HepG2 (cell line): ENCODE measurements around the gene NAV2. TPM values are rescaled to one million over a fixed set of nuclear protein-coding genes. Genes with fewer than 3 reads are reported as not detected.

Experiments used
- ATAC-seq: fragments of 200-7000 bp; cut with Tn5 transposase; 3 replicates; pipeline ENCODE4 v1.9.1; 2020; ENCODE audit warnings: mild to moderate bottlenecking, moderate library complexity
- BruUV-seq: library from RNA; stranded (reverse); fragments of 400-500 nt; replicated peaks from 2 replicates; lab custom pipeline; 2021; lab: Mats Ljungman, UMichigan
- CTCF ChIA-PET: fragments of 300-600 bp; formaldehyde crosslinking; extraction: SDS; loops from one replicate; lab custom pipeline; 2021; ENCODE audit warnings: low total read pairs, inconsistent platforms, low intra/inter-chr PET ratio; lab: Yijun Ruan, JAX
- POLR2A ChIA-PET: fragments of 350-600 bp; sonication (Branson Sonifier 250); formaldehyde crosslinking; loops from one replicate; lab custom pipeline; 2020; ENCODE audit warnings: antibody characterized with exemption, inconsistent platforms; lab: Yijun Ruan, JAX
- DNase-seq: peaks from one replicate; pipeline ENCODE4 v3.0.0-alpha.2; 2015; ENCODE audit warnings: low spot score
- FAIRE-seq: peaks from 3 replicates; lab custom pipeline; 2011; peaks lifted over from hg19 to GRCh38; lab: Jason Lieb, UNC
- H2AFZ ChIP-seq: one replicate; pipeline ENCODE4 v1.6.1; 2011; ENCODE audit warnings: low read length, inconsistent platforms
- H3K27ac ChIP-seq: fragments of 300-600 bp; 3 replicates; pipeline ENCODE4 v1.8.0; 2011; ENCODE audit warnings: mixed run types, mild to moderate bottlenecking, mixed read lengths, low read length, inconsistent platforms; ENCODE audit not compliant: insufficient read depth; ENCODE audit errors: extremely low read length
- H3K27me3 ChIP-seq, 2 experiments: fragments of 200-600 bp in 1 of 2; 2 replicates in 1 of 2; 3 replicates in 1 of 2; pipeline versions ENCODE4 v1.6.0 to v1.8.0; 2011; ENCODE audit warnings: low read length in 2 of 2, mild to moderate bottlenecking in 2 of 2, moderate library complexity in 2 of 2, inconsistent platforms in 1 of 2; ENCODE audit not compliant: insufficient read depth in 2 of 2, control insufficient read depth in 1 of 2
- H3K36me3 ChIP-seq, 2 experiments: fragments of 200-600 bp in 1 of 2; replicated peaks in 1 of 2; 2 replicates in 1 of 2; 3 replicates in 1 of 2; pipeline versions ENCODE4 v1.5.1 to v1.8.0; 2011; ENCODE audit warnings: low read length in 2 of 2, inconsistent platforms in 1 of 2; ENCODE audit not compliant: insufficient read depth in 2 of 2, control insufficient read depth in 1 of 2
- H3K4me1 ChIP-seq: 2 replicates; pipeline ENCODE4 v1.5.1; 2012; ENCODE audit warnings: low read length, inconsistent platforms; ENCODE audit not compliant: insufficient read depth
- H3K4me2 ChIP-seq: 2 replicates; pipeline ENCODE4 v1.6.0; 2011; ENCODE audit warnings: low read depth, low read length, inconsistent platforms
- H3K4me3 ChIP-seq, 3 experiments: fragments of 200-600 bp in 1 of 3; sonication (generic), shearing (Covaris generic) in 1 of 3; replicated peaks in 1 of 3; 2 replicates each; pipeline ENCODE4 v1.5.1; 2011 to 2016; ENCODE audit warnings: low read length in 3 of 3, inconsistent platforms in 2 of 3, low read depth in 2 of 3, mild to moderate bottlenecking in 2 of 3, control low read depth in 1 of 3, mixed read lengths in 1 of 3; ENCODE audit not compliant: insufficient read depth in 1 of 3
- H3K79me2 ChIP-seq: one replicate; pipeline ENCODE4 v1.6.1; 2011; ENCODE audit warnings: low read length, inconsistent platforms; ENCODE audit not compliant: insufficient read depth
- H3K9ac ChIP-seq: 2 replicates; pipeline ENCODE4 v1.6.0; 2011; ENCODE audit warnings: mild to moderate bottlenecking, low read depth, low read length, inconsistent platforms; ENCODE audit not compliant: insufficient read depth
- H3K9me3 ChIP-seq: 2 replicates; pipeline ENCODE4 v1.5.1; 2012; ENCODE audit warnings: mild to moderate bottlenecking, low read length
- H4K20me1 ChIP-seq: 2 replicates; pipeline ENCODE4 v1.6.0; 2011; ENCODE audit warnings: inconsistent platforms, mild to moderate bottlenecking, low read length, moderate library complexity; ENCODE audit not compliant: insufficient read depth
- ARNT2 ChIP-seq: sonication (generic); formaldehyde crosslinking; IDR thresholded peaks from 2 replicates; pipeline ENCODE4 v1.8.0; 2022; ENCODE audit warnings: mild to moderate bottlenecking, low read depth, missing genetic modification reagents, moderate library complexity
- ATF1 ChIP-seq: IDR thresholded peaks from 2 replicates; pipeline ENCODE4 v1.6.1; 2016; ENCODE audit warnings: mild to moderate bottlenecking, control low read depth
- ATF7 ChIP-seq, 2 experiments: fragments of 450-650 bp in 1 of 2; sonication (generic) in 1 of 2; formaldehyde crosslinking in 1 of 2; IDR thresholded peaks; 2 replicates each; pipeline versions ENCODE4 v1.4.0 to v1.6.1; 2016 to 2020; ENCODE audit warnings: antibody characterized with exemption in 1 of 2, mild to moderate bottlenecking in 1 of 2, missing genetic modification reagents in 1 of 2
- FOXP1 ChIP-seq, 2 experiments: fragments of 450-650 bp in 1 of 2; IDR thresholded peaks; 2 replicates each; pipeline ENCODE4 v1.6.1; 2017 to 2018; ENCODE audit warnings: antibody characterized with exemption in 1 of 2
- GTF2F1 ChIP-seq: fragments of 150-350 bp; IDR thresholded peaks from 2 replicates; pipeline ENCODE4 v1.6.1; 2014; ENCODE audit warnings: low read length
- HNRNPL ChIP-seq: fragments of 200-400 bp; formaldehyde crosslinking; IDR thresholded peaks from 2 replicates; pipeline ENCODE4 v1.6.1; 2017; ENCODE audit warnings: mild to moderate bottlenecking, low read depth, low read length
- KDM5A ChIP-seq: fragments of 200-600 bp; sonication (generic); IDR thresholded peaks from 2 replicates; pipeline ENCODE4 v1.7.0; 2018; ENCODE audit warnings: antibody characterized with exemption, mild to moderate bottlenecking, low read length, borderline replicate concordance
- PLRG1 ChIP-seq: fragments of 450-650 bp; conservative IDR thresholded peaks from 2 replicates; pipeline ENCODE4 v1.6.1; 2016
- POGK ChIP-seq: sonication (generic); formaldehyde crosslinking; conservative IDR thresholded peaks from 2 replicates; pipeline ENCODE4 v1.8.0; 2022; ENCODE audit warnings: mild to moderate bottlenecking, moderate library complexity, missing genetic modification reagents
- SALL1 ChIP-seq: sonication (generic); formaldehyde crosslinking; IDR thresholded peaks from 2 replicates; pipeline ENCODE4 v1.8.0; 2022; ENCODE audit warnings: mild to moderate bottlenecking, missing genetic modification reagents
- ZBTB21 ChIP-seq: sonication (generic); formaldehyde crosslinking; IDR thresholded peaks from 2 replicates; pipeline ENCODE4 v1.4.0; 2020; ENCODE audit warnings: missing genetic modification reagents
- ZC3H13 ChIP-seq: sonication (generic); formaldehyde crosslinking; IDR thresholded peaks from 2 replicates; pipeline ENCODE4 v1.8.1; 2023; ENCODE audit warnings: mild to moderate bottlenecking, missing genetic modification reagents, moderate library complexity
- ZNF232 ChIP-seq: sonication (generic); formaldehyde crosslinking; IDR thresholded peaks from 2 replicates; pipeline ENCODE4 v1.4.0; 2020; ENCODE audit warnings: missing genetic modification reagents, borderline replicate concordance
- ZNF430 ChIP-seq: sonication (generic); formaldehyde crosslinking; IDR thresholded peaks from 2 replicates; pipeline ENCODE4 v1.9.0; 2021; ENCODE audit warnings: mild to moderate bottlenecking, missing genetic modification reagents
- ZNF615 ChIP-seq: sonication (generic); formaldehyde crosslinking; IDR thresholded peaks from 2 replicates; pipeline ENCODE4 v1.5.0; 2020; ENCODE audit warnings: mild to moderate bottlenecking, missing genetic modification reagents, borderline replicate concordance
- ZSCAN12 ChIP-seq: sonication (generic); formaldehyde crosslinking; IDR thresholded peaks from 2 replicates; pipeline ENCODE4 v1.9.0; 2021; ENCODE audit warnings: mild to moderate bottlenecking, missing genetic modification reagents
- ZXDC ChIP-seq: sonication (generic); formaldehyde crosslinking; IDR thresholded peaks from 2 replicates; pipeline ENCODE4 v1.5.0; 2020; ENCODE audit warnings: mild to moderate bottlenecking, missing genetic modification reagents
- WGBS: methylation state at CpG from one replicate; pipeline ENCODE4 v1.1.6; 2017; ENCODE audit warnings: low lambda C conversion rate; 5-methylcytosine and 5-hydroxymethylcytosine counted together
- in situ Hi-C: cut with HindIII; loops from 2 replicates; pipeline ENCODE4 v1.10.0; 2017; ENCODE audit warnings: low pct_unique_long_range_greater_than_20kb; ENCODE audit not compliant: extremely low pct_ligation_motif_present
- intact Hi-C: fragments of 100-400 bp; cut with micrococcal nuclease; formaldehyde crosslinking; loops from one replicate; pipeline ENCODE4 v1.10.0; 2022; ENCODE audit not compliant: unreplicated experiment
- polyA plus RNA-seq, 8 experiments: library from polyadenylated mRNA; depleted of rRNA in 3 of 8; stranded (reverse) in 7 of 8; unstranded in 1 of 8; fragments of >200 nt; fragmentation: Illumina TruSeq in 4 of 8; extraction: Trizol in 4 of 8; gene quantifications; 2 replicates each; pipeline versions ENCODE4 v1.2.1 to v1.2.3, GENCODE V29; 2011 to 2016; ENCODE audit warnings: low read depth in 4 of 8, missing spikeins in 1 of 8, mixed read lengths in 1 of 8; ENCODE audit not compliant: insufficient read depth in 1 of 8
- total RNA-seq, 5 experiments: library from RNA; depleted of rRNA; stranded (reverse); fragments of >200 nt; fragmentation: Illumina TruSeq; extraction: Trizol; gene quantifications; 2 replicates each; pipeline ENCODE4 v1.2.3, GENCODE V29; 2016; ENCODE audit warnings: low read depth in 1 of 5
- TF ChIP-seq, protein P1 (sequence below): sonication (generic); formaldehyde crosslinking; IDR thresholded peaks from 2 replicates; pipeline ENCODE4 v1.4.0; 2020; ENCODE audit warnings: missing genetic modification reagents, low read depth, mild to moderate bottlenecking, borderline replicate concordance

Gene NAV2
- total and polyA plus RNA-seq, 2 of the 13 experiments (the other 11 are each of a cell fraction or from before 2014, with no cell fraction given): 9.3 to 34.6 TPM

GRCh38 chr11:20000022-20000350 lies 287.3 kb downstream of the NAV2 start:
- in situ Hi-C loops: no loop called here
- WGBS: 56% methylated on average over 3 of the region's 3 CpGs
- Histone ChIP-seq H3K4me3 (no peak overlapping the region), H3K9ac (peak overlapping the region; percentile 59), H3K27me3 (no peaks in the 10 kb centered on the region), H3K36me3 (no peaks in the 10 kb centered on the region), H3K27ac (peak overlapping the region; percentile 86), H3K4me2 (peak overlapping the region; percentile 83), H3K79me2 (peaks cover 40% of the 10 kb centered on the region), H4K20me1 (no peaks in the 10 kb centered on the region), H3K9me3 (no peaks in the 10 kb centered on the region), H2AFZ (no peak overlapping the region), H3K4me1 (peaks cover 79% of the 10 kb centered on the region)
- FAIRE-seq: no peak
- TF ChIP-seq ZC3H13: no peak
- TF ChIP-seq ATF1 (CRISPR knock-in tag): no peak
- no peak for TF ChIP-seq PLRG1
- no peak for TF ChIP-seq ZNF430 (CRISPR knock-in tag)
- TF ChIP-seq ATF7 (IDR thresholded peaks at IDR 0.05): no peak
- no peak for TF ChIP-seq ATF7 (CRISPR knock-in tag; IDR thresholded peaks at IDR 0.05)
- TF ChIP-seq FOXP1 (IDR thresholded peaks at IDR 0.05): no peak
- TF ChIP-seq FOXP1 (CRISPR knock-in tag; IDR thresholded peaks at IDR 0.05): no peak
- no peak for TF ChIP-seq ARNT2
- no peak for TF ChIP-seq KDM5A
- TF ChIP-seq ZBTB21: no peak
- no peak for TF ChIP-seq SALL1
- no peak for TF ChIP-seq ZNF232 (CRISPR knock-in tag)
- TF ChIP-seq POGK (CRISPR knock-in tag): no peak
- no peak for TF ChIP-seq HNRNPL
- TF ChIP-seq ZXDC (CRISPR knock-in tag): no peak
- TF ChIP-seq GTF2F1: no peak
- TF ChIP-seq ZNF615 (CRISPR knock-in tag): no peak
- TF ChIP-seq, protein P1, sequence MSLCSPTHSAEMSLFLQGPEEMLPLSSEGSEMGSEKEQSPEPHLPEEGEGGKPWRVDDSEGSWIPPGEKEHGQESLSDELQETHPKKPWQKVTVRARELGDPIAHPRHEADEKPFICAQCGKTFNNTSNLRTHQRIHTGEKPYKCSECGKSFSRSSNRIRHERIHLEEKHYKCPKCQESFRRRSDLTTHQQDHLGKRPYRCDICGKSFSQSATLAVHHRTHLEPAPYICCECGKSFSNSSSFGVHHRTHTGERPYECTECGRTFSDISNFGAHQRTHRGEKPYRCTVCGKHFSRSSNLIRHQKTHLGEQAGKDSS (CRISPR knock-in tag): no peak
- no peak for TF ChIP-seq ZSCAN12 (CRISPR knock-in tag)
- DNase-seq: no peak
- intact Hi-C loops: loop anchor here (2.0 to 5.0 kb wide), 2 partner anchors 21 to 37 kb away; no protein-coding TSS in a partner anchor
- no peak for ATAC-seq
- no TSS peak for BruUV-seq
- CTCF ChIA-PET: no interaction called here
- POLR2A ChIA-PET: interaction anchor here (0.8 to 6.6 kb wide), 10 partner anchors 9 to 85 kb away, joined by 3 to 107 read pairs (median 4); no protein-coding TSS in a partner anchor
